GM12892 (cell line): ENCODE data around the gene CLASP1.
"Not testable (repeated sequence)": the region's sequence is repeated elsewhere in the genome, so short reads cannot be mapped to it uniquely, and the experiment has no call there.

Experiments used
- DNase-seq: peaks from one replicate; pipeline ENCODE4 v3.0.0; 2011; ENCODE audit not compliant: insufficient read length
- FAIRE-seq: peaks from 2 replicates; lab custom pipeline; 2011; peaks lifted over from hg19 to GRCh38; lab: Jason Lieb, UNC
- POLR2A ChIP-seq: IDR thresholded peaks from 2 replicates; pipeline ENCODE4 v1.6.1; 2011; ENCODE audit warnings: low read depth, low read length, control low read depth
- POLR2AphosphoS5 ChIP-seq: IDR thresholded peaks from 2 replicates; pipeline ENCODE4 v1.6.1; 2011; ENCODE audit warnings: low read depth, low read length, control low read depth
- TAF1 ChIP-seq: IDR thresholded peaks from 2 replicates; pipeline ENCODE4 v1.6.1; 2011; ENCODE audit warnings: low read depth, mild to moderate bottlenecking, control low read depth, low read length, borderline replicate concordance

The CLASP1 gene

GRCh38 chr2:121375621-121376159, 273.6 kb downstream of the CLASP1 start:
- no peak for FAIRE-seq
- no peak for TF ChIP-seq POLR2AphosphoS5

DNA sequence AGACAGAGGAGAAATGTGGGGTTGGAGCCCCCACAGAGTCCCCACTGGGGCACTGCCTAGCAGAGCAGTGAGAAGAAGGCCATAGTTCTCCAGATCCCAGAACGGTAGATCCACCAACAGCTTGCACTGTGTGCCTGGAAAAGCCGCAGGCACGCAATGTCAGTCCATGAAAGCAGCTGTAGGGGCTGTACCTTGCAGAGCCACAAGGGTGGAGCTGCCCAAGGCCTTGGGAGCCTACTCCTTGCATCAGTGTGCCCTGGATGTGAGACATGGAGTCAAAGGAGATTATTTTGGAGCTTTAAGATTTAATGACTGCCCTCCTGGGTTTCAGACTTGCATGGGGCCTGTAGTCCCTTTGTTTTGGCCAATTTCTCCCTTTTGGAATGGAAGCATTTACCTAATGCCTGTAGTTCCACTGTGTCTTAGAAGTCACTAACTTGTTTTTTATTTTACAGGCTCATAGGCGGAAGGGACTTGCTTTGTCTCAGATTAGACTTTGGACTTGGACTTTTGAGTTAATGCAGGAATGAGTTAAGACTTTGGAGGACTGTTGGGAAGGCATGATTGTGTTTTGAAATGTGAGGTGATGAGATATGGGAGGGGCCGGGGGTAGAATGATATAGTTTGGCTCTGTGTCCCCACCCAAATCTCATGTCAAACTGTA, 274.7 kb downstream of the CLASP1 start:
- DNase-seq, FAIRE-seq: not testable (repeated sequence)

More at GRCh38 chr2:121375621-121376159, 273.6 kb downstream of the CLASP1 start:
- DNase-seq: no peak

GRCh38 chr2:121372721-121373353, 276.4 kb downstream of the CLASP1 start:
- DNase-seq (no peak), FAIRE-seq (no peak)
- TF ChIP-seq TAF1 (no peak), POLR2AphosphoS5 (no peak), POLR2A (no peak)

DNA sequence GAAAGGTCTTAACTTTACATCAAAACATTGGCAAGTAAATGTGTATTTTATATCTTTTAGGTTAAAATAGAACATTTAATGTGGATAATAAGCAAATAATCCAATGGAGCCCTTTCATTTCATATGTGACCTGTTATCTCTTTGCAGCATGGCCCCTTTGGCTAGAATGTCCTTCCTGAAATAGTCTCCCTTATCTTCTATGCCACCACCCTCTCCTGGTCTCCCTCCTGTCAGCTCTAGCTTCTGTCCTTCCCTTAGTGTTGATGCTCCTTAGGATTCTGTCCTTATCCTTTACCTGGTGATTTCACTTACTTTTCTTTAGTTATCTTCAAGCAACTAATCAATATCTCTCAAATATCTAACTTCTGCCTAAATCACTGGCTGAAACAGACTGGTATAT, 277.2 kb downstream of the CLASP1 start:
- TF ChIP-seq POLR2A: no peak
- no peak for TF ChIP-seq POLR2AphosphoS5
- TF ChIP-seq TAF1: no peak
- FAIRE-seq (no peak), DNase-seq (no peak)

DNA sequence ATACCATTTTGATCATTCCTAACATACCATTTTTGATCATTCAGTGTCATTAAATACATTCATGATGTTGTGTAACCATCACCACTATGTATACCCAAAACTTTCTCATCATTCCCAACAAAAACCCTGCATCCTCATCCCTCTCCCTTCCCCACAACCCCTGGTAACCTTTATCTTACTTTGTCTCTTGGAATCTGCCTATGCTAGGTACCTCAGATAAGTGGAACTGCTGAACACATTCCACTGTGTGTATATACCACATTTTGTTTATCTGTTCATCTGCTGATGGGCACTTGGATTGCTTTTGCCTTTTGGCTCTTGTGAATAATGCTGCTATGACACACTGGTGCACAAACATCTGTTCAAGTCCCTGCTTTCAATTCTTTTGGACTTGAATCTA, 280.4 kb downstream of the CLASP1 start:
- no peak for DNase-seq
- FAIRE-seq: no peak
- TF ChIP-seq POLR2A (no peak), TAF1 (no peak)

GRCh38 chr2:121368155-121368554, 281.1 kb downstream of the CLASP1 start:
- TF ChIP-seq TAF1: no peak
- TF ChIP-seq POLR2A: no peak
- TF ChIP-seq POLR2AphosphoS5: no peak
- no peak for FAIRE-seq
- DNase-seq: no peak

DNA sequence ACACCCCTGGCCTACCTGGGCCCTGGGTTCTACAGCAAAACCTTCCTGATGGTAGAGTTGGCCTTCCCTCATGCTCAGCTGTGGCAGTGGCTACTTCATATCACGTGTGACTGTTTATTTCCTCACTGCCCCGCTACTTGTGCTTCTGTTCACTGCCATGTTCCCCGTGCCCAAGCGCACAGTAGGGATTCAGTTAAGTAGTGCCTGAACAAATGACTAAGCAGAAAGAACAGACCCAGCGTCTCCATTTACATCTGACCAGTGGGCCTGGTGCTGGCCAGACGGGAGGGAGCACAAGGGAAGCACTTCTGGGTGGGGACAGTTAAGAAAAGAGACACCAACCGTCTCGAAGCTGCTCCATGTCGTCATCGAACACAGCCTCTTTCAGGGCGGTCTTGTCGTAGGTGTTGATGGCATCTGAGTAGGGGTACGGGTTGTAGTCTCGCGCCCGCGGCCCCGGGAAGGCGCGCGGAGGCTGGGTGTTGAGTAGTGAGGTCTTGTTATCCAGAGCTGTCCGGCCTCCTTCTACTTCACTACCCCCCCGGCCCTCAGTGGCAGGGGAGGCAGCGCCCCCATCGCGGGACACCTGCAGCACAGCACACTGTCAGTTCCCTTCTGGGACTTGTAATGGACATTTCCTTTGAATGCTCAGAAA, 281.9 kb downstream of the CLASP1 start:
- no peak for DNase-seq
- FAIRE-seq: no peak
- no peak for TF ChIP-seq TAF1
- no peak for TF ChIP-seq POLR2A
- no peak for TF ChIP-seq POLR2AphosphoS5

DNA sequence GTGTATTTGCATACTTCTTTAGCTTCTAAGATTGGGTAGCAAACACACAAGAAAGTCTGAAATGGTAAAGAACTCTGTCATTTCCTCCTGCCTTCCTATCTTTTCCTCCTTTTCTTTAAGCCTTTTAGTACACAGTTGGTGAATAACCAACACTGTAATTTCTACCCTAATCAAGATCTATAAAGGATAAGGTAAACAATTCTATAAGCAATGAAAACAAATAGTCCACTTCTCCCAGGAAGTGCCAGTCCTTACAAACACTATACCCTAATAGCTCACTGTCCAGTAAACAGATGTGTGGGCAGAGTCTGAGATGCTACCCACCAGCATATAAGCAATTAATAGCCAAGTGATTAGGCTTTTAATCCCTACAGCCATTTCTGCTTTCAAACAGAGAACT, 283.2 kb downstream of the CLASP1 start:
- TF ChIP-seq POLR2A (no peak), TAF1 (no peak), POLR2AphosphoS5 (no peak)
- FAIRE-seq (no peak), DNase-seq (no peak)

GRCh38 chr2:121365061-121365460, 284.2 kb downstream of the CLASP1 start:
- FAIRE-seq (no peak), DNase-seq (no peak)
- no peak for TF ChIP-seq POLR2A
- no peak for TF ChIP-seq POLR2AphosphoS5
- TF ChIP-seq TAF1: no peak

DNA sequence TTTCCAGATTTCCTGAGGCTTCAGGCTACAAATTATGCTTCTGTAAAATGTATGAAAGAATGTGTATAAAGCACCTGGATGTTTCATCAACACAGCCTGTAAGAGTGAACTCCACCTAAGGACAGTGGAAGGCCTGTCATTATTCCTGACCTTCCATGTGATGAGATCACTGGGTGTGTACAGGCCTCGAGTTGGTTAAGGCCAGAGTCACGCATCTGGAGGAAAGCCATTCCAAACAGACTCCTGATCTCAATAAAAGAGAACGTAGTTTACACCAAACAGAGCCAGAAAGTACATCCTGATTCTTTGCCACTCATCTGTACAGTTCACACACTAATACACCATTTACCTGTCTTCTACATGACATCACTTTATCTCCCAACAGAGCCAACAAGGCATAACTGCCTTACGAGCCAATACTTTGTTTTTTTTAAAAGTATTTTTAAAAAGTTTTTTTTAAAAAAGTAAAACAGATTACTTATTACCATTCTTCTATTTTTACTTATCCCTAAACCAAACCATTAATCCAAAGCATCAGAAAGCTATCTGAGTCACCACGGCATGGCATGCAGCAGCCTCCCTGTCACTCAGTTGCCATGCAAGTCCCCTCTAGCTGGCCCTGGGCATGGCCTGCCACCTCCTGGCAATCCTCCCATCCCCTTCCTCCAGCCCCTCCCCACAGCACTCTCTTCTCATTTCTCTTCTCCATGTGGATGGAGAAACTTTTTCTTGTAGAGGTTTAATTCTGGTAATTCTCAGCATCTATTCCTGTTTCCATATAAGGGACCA, 285.4 kb downstream of the CLASP1 start:
- FAIRE-seq: no peak
- TF ChIP-seq POLR2A: no peak
- TF ChIP-seq TAF1: no peak
- no peak for TF ChIP-seq POLR2AphosphoS5
- no peak for DNase-seq

GRCh38 chr2:121362774-121363173, 286.5 kb downstream of the CLASP1 start:
- no peak for DNase-seq
- TF ChIP-seq TAF1 (no peak), POLR2AphosphoS5 (no peak), POLR2A (no peak)
- no peak for FAIRE-seq

DNA sequence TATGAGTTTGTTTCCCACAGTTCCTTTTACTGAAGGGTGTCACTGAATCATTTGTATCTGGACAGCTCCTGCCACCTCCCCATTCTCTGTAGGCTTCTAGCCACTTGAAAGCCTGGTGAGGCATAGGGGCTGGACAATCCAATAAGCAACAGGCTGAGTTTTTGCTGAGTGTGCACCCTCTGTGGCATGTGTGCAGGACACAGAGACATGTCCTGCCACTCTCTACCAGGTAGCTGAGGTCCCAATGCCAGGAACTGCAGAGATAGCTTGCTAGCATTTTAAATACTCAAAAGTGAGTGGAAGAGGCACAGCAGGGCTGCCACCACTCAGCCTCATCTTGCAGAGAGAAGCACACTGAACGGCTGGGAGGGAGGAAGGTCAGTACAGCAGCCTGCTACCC, 287.0 kb downstream of the CLASP1 start:
- DNase-seq (no peak), FAIRE-seq (no peak)
- TF ChIP-seq POLR2A: no peak
- TF ChIP-seq POLR2AphosphoS5: no peak
- TF ChIP-seq TAF1: no peak
